ENCODE results near the gene FCHO2.
"Not testable (repeated sequence)": the region's sequence is repeated elsewhere in the genome, so short reads cannot be mapped to it uniquely, and the experiment has no call there.

The FCHO2 gene

GRCh38 chr5:72957337-72957736 lies 1.5 kb downstream of the FCHO2 start:
- peak overlapping the region; percentile 73 for H3K4me3 ChIP-seq (ENCODE audit: low read length)
- no peak for TF ChIP-seq CTCF (conservative IDR thresholded peaks at IDR 0.05; ENCODE audit: low read length)
- no peak for DNase-seq (ENCODE audit: low read depth)

GRCh38 chr5:72959257-72959656 lies 3.4 kb downstream of the FCHO2 start:
- DNase-seq (ENCODE audit: low read depth) = no peak
- no peak overlapping the region for H3K4me3 ChIP-seq (ENCODE audit: low read length)
- no peak for TF ChIP-seq CTCF (conservative IDR thresholded peaks at IDR 0.05; ENCODE audit: low read length)

GRCh38 chr5:72974481-72974880 lies 18.6 kb downstream of the FCHO2 start:
- DNase-seq (ENCODE audit: low read depth); H3K4me3 ChIP-seq (ENCODE audit: low read length): not testable (repeated sequence)

DNA sequence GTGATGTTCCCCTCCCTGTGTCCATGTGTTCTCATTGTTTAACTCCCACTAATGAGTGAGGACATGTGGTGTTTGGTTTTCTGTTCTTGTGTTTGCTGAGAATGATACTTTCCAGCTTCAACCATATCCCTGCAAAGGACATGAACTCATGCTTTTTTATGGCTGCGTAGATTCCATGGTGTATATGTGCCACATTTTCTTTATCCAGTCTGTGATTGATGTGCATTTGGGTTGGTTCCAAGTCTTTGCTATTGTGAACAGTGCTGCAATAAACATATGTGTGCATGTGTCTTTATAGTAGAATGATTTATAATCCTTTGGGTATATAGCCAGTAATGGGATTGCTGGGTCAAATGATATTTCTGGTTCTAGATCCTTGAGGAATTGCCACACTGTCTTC lies 21.0 kb downstream of the FCHO2 start:
- not testable (repeated sequence) for H3K4me3 ChIP-seq (ENCODE audit: low read length); DNase-seq (ENCODE audit: low read depth)

GRCh38 chr5:72985719-72986118 lies 29.9 kb downstream of the FCHO2 start:
- no peak for TF ChIP-seq CTCF (conservative IDR thresholded peaks at IDR 0.05; ENCODE audit: low read length)
- no peak for DNase-seq (ENCODE audit: low read depth)
- H3K4me3 ChIP-seq (ENCODE audit: low read length) = no peak overlapping the region

GRCh38 chr5:72988769-72989168 lies 32.9 kb downstream of the FCHO2 start:
- TF ChIP-seq CTCF (conservative IDR thresholded peaks at IDR 0.05; ENCODE audit: low read length) = no peak
- H3K4me3 ChIP-seq (ENCODE audit: low read length) = no peak overlapping the region
- DNase-seq (ENCODE audit: low read depth) = no peak

GRCh38 chr5:72991394-72991793 lies 35.6 kb downstream of the FCHO2 start:
- no peak for DNase-seq (ENCODE audit: low read depth)
- no peak for TF ChIP-seq CTCF (conservative IDR thresholded peaks at IDR 0.05; ENCODE audit: low read length)
- no peak overlapping the region for H3K4me3 ChIP-seq (ENCODE audit: low read length)

- DNase-seq (ENCODE audit: low read depth) = no peak
- no peak overlapping the region for H3K4me3 ChIP-seq (ENCODE audit: low read length)
- TF ChIP-seq CTCF (conservative IDR thresholded peaks at IDR 0.05; ENCODE audit: low read length) = no peak
Measured at GRCh38 chr5:72994578-72994977, 38.7 kb downstream of the FCHO2 start.

Measured in AG10803 (cell line).